ENCODE measurements around the gene MAOA. TPM values are rescaled to one million over a fixed set of nuclear protein-coding genes. Genes with fewer than 3 reads are reported as not detected.

Gene MAOA
- polyA plus RNA-seq, 2 of the 4 experiments (the other 2 are of a cell fraction), result 0.34 to 5.6 TPM

GRCh38 chrX:43640482-43640881, 15.6 kb upstream of the MAOA start:
- DNase-seq (ENCODE audit: low read depth in 1 of 2, low spot score in 1 of 2) (no peak), FAIRE-seq (no peak), ATAC-seq (no peak)
- Histone ChIP-seq H3K4me3 (no peak overlapping the region), H3K9me3 (no peaks in the 10 kb centered on the region), H3K27ac (no peak overlapping the region), H3K4me2 (no peak overlapping the region), H3K4me1 (0 out of 3 replicates have a peak, but pooled peaks cover 7% of the 10 kb centered on the region)
- no peak for TF ChIP-seq RFX5 (IDR thresholded peaks at IDR 0.05)
- no peak for TF ChIP-seq ELK1 (IDR thresholded peaks at IDR 0.05; ENCODE audit: low read depth, low read length)
- TF ChIP-seq MAFK (IDR thresholded peaks at IDR 0.05; ENCODE audit: partially characterized antibody), result no peak
- no peak for TF ChIP-seq NR3C1 (IDR thresholded peaks at IDR 0.05)
- TF ChIP-seq CHD2 (IDR thresholded peaks at IDR 0.05; ENCODE audit: low read length, partially characterized antibody), result no peak
- TF ChIP-seq SREBF2 (IDR thresholded peaks at IDR 0.05), result no peak
- no peak for TF ChIP-seq HOXB5 (CRISPR knock-in tag; IDR thresholded peaks at IDR 0.05)
- no peak for TF ChIP-seq REST (IDR thresholded peaks at IDR 0.05)
- CTCF ChIA-PET, result no interaction called here
- WGBS (ENCODE audit: missing lambda C conversion rate), result 74% methylated on average over 5 of the region's 5 CpGs
- POLR2A ChIA-PET, result no interaction called here

GRCh38 chrX:43641691-43642090, 14.4 kb upstream of the MAOA start:
- ChIA-PET POLR2A (no interaction called here), CTCF (no interaction called here)
- no peak overlapping the region for H3K4me3 ChIP-seq
- peak; percentile 43 for FAIRE-seq
- no peaks in the 10 kb centered on the region for H3K9me3 ChIP-seq
- no peak overlapping the region for H3K27ac ChIP-seq
- ATAC-seq, result no peak
- no peak for TF ChIP-seq JUNB (IDR thresholded peaks at IDR 0.05)
- TF ChIP-seq CBX2 (IDR thresholded peaks at IDR 0.05; ENCODE audit: borderline replicate concordance, low read depth), result no peak
- TF ChIP-seq ATOH8 (CRISPR knock-in tag; IDR thresholded peaks at IDR 0.05; ENCODE audit: low read depth), result no peak
- no peak for DNase-seq (ENCODE audit: low read depth in 1 of 2, low spot score in 1 of 2)
- no peak overlapping the region for H3K4me2 ChIP-seq
- 0 out of 3 replicates have a peak, but pooled peaks cover 7% of the 10 kb centered on the region for H3K4me1 ChIP-seq

- Histone ChIP-seq H3K4me1 (0 out of 3 replicates have a peak, but pooled peaks cover 7% of the 10 kb centered on the region), H3K27ac (no peak overlapping the region), H3K4me3 (no peak overlapping the region), H3K9me3 (no peaks in the 10 kb centered on the region), H3K4me2 (no peak overlapping the region)
- 100% methylated on average over 1 of the region's 1 CpG for WGBS (ENCODE audit: missing lambda C conversion rate)
- POLR2A ChIA-PET, result no interaction called here
- no peak for TF ChIP-seq FOSB (CRISPR knock-in tag; IDR thresholded peaks at IDR 0.05)
- TF ChIP-seq USF2 (IDR thresholded peaks at IDR 0.05), result no peak
- no peak for TF ChIP-seq PHF8 (IDR thresholded peaks at IDR 0.05; ENCODE audit: borderline replicate concordance, low read depth)
- no peak for TF ChIP-seq JUNB (IDR thresholded peaks at IDR 0.05)
- TF ChIP-seq SMC3 (IDR thresholded peaks at IDR 0.05), result no peak
- TF ChIP-seq PBX3 (IDR thresholded peaks at IDR 0.05), result no peak
- no peak for TF ChIP-seq CEBPB (IDR thresholded peaks at IDR 0.05)
- TF ChIP-seq ZC3H11A (IDR thresholded peaks at IDR 0.05), result no peak
- no peak for TF ChIP-seq CHD4 (IDR thresholded peaks at IDR 0.05; ENCODE audit: borderline replicate concordance)
- TF ChIP-seq HMGXB4 (CRISPR knock-in tag; IDR thresholded peaks at IDR 0.05; ENCODE audit: borderline replicate concordance), result no peak
- no peak for TF ChIP-seq SREBF2 (IDR thresholded peaks at IDR 0.05)
- no peak for TF ChIP-seq TFCP2L1 (CRISPR knock-in tag; IDR thresholded peaks at IDR 0.05)
- no peak for TF ChIP-seq HOXB5 (CRISPR knock-in tag; IDR thresholded peaks at IDR 0.05)
- TF ChIP-seq KDM1A (IDR thresholded peaks at IDR 0.05; ENCODE audit: low read depth), result no peak
- TF ChIP-seq RARB (CRISPR knock-in tag; IDR thresholded peaks at IDR 0.05), result no peak
- no peak for TF ChIP-seq TP53 (CRISPR knock-in tag; IDR thresholded peaks at IDR 0.05)
- no peak for TF ChIP-seq ELK1 (IDR thresholded peaks at IDR 0.05; ENCODE audit: low read depth, low read length)
- FAIRE-seq, result no peak
- no peak for DNase-seq (ENCODE audit: low read depth in 1 of 2, low spot score in 1 of 2)
- CTCF ChIA-PET, result no interaction called here
- no peak for ATAC-seq
Observed at GRCh38 chrX:43643201-43643600, 12.9 kb upstream of the MAOA start.

All from A549 (cell line).